Activated naive CD4-positive, alpha-beta T cell treated with anti-CD3 and anti-CD28 coated beads for 36 hours (primary cell): Measurements from ENCODE around the gene TCERG1L. TPM values are rescaled to one million over a fixed set of nuclear protein-coding genes. Genes with fewer than 3 reads are reported as not detected.
"Not testable (repeated sequence)": the region's sequence is repeated elsewhere in the genome, so short reads cannot be mapped to it uniquely, and the experiment has no call there.

ENCODE experiments used
- CTCF ChIA-PET: fragments of 350-600 bp; sonication (Branson Sonifier 250); formaldehyde crosslinking; loops from one replicate; lab custom pipeline; 2021; ENCODE audit warnings: antibody characterized with exemption; lab: Charles Lee
- DNase-seq: peaks from one replicate; pipeline ENCODE4 v3.0.0-alpha.2; 2020
- H3K27ac Mint-ChIP-seq: one replicate; pipeline ENCODE4 v1.8.0; 2021; ENCODE audit warnings: mild to moderate bottlenecking, mixed read lengths
- H3K27me3 Mint-ChIP-seq: one replicate; pipeline ENCODE4 v1.8.0; 2021; ENCODE audit warnings: low read depth, mixed read lengths
- H3K36me3 Mint-ChIP-seq: one replicate; pipeline ENCODE4 v1.8.0; 2021; ENCODE audit warnings: low read depth, mixed read lengths
- H3K4me1 Mint-ChIP-seq: one replicate; pipeline ENCODE4 v1.8.0; 2021; ENCODE audit warnings: low read depth, mixed read lengths
- H3K4me3 Mint-ChIP-seq: one replicate; pipeline ENCODE4 v1.8.0; 2021; ENCODE audit warnings: mild to moderate bottlenecking, moderate library complexity, mixed read lengths
- H3K9me3 Mint-ChIP-seq: one replicate; pipeline ENCODE4 v1.8.0; 2021; ENCODE audit warnings: mixed read lengths
- intact Hi-C: fragments of 100-400 bp; cut with micrococcal nuclease; formaldehyde crosslinking; loops from one replicate; pipeline ENCODE4 v1.15.1; 2023
- total RNA-seq, 2 experiments: library from RNA; stranded (reverse); gene quantifications; one replicate each; pipeline ENCODE4 v1.2.3, GENCODE V29; 2021

The TCERG1L gene
- total RNA-seq, 2 experiments from 2014 or later, result 0.10 TPM; not detected in 1

GRCh38 chr10:131176324-131176723 is 135.2 kb downstream of the TCERG1L start:
- CTCF ChIA-PET, H3K27me3 Mint-ChIP-seq, DNase-seq, H3K27ac Mint-ChIP-seq, H3K9me3 Mint-ChIP-seq, H3K4me1 Mint-ChIP-seq, H3K36me3 Mint-ChIP-seq, intact Hi-C loops, H3K4me3 Mint-ChIP-seq: not testable (repeated sequence)

- CTCF ChIA-PET, result no interaction called here
- Mint-ChIP-seq H3K36me3 (no peaks in the 10 kb centered on the region), H3K27ac (no peak overlapping the region), H3K4me1 (no peaks in the 10 kb centered on the region), H3K4me3 (no peak overlapping the region), H3K9me3 (peaks cover 2% of the 10 kb centered on the region), H3K27me3 (peaks cover 4% of the 10 kb centered on the region)
- DNase-seq, result no peak
- intact Hi-C loops, result no loop called here
These were observed 135.6 kb downstream of the TCERG1L start for GRCh38 chr10:131175891-131176290.

DNA sequence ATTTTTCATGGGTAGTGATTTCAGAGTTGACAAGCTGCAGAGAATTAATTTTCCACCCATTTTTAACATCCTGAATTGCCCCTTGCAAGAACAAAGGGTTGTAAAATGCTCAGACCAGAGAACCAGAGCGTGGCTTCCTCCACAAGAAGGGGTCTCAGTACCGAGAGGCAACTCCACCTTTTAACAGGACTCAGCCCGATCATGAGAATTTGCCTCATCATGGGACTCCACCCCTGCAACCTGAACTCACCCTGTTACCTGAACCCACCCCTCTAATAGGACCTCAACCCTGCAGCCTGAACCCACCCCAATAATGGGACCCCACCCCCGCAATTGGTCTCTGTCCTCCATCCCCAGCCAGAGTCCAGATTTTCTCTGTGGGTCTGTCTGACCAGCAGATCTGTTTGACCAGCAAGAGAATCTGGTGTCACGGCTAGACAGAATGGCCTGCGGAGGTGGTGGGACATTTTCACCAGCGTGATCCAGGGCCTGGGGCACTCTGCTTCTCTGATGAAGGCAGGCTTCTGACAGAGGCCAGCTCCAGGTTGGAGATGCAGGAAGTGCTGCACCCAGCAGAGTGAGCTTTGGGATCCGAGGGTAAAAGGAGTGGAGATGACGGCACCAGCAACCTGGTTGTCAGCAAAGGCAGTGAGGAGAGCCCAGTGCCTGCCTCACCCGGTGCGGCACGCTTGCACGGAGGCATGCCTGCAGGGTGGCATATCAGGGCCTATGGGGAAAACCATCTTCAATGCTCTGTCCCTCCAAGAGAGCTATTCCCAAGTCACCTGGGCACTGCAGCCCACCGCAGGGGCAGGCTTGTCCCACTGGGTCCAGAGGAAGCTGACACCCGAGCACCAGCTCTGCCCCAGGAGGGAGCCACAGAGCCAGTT is 136.6 kb downstream of the TCERG1L start:
- Mint-ChIP-seq H3K4me3 (no peak overlapping the region), H3K27ac (no peak overlapping the region), H3K4me1 (no peaks in the 10 kb centered on the region), H3K27me3 (peaks cover 2% of the 10 kb centered on the region), H3K36me3 (no peaks in the 10 kb centered on the region), H3K9me3 (peaks cover 2% of the 10 kb centered on the region)
- intact Hi-C loops, result no loop called here
- CTCF ChIA-PET, result no interaction called here
- no peak for DNase-seq

DNA sequence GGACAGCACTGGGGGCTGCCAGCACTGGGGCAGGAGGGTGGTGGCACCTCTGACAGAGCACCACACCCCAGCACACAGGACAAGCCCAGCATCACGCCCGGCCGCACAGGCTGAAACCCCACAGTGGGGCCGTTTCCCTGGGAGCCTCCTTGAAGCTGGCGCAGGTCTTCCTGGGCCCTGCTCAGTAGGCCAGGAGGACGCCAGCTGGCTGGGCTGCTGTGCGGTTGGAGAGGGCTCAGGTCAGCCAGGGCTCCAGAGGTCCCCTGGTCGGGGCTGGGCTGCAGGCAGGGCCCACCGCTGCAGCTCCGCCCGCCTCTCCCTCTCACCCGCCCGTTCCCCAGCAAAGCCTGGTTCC is 137.3 kb downstream of the TCERG1L start:
- no peak overlapping the region for H3K4me3 Mint-ChIP-seq
- intact Hi-C loops, result no loop called here
- peaks cover 2% of the 10 kb centered on the region for H3K9me3 Mint-ChIP-seq
- no peak for DNase-seq
- no peaks in the 10 kb centered on the region for H3K4me1 Mint-ChIP-seq
- H3K27ac Mint-ChIP-seq, result no peak overlapping the region
- H3K27me3 Mint-ChIP-seq, result no peaks in the 10 kb centered on the region
- CTCF ChIA-PET, result no interaction called here
- H3K36me3 Mint-ChIP-seq, result no peaks in the 10 kb centered on the region

DNA sequence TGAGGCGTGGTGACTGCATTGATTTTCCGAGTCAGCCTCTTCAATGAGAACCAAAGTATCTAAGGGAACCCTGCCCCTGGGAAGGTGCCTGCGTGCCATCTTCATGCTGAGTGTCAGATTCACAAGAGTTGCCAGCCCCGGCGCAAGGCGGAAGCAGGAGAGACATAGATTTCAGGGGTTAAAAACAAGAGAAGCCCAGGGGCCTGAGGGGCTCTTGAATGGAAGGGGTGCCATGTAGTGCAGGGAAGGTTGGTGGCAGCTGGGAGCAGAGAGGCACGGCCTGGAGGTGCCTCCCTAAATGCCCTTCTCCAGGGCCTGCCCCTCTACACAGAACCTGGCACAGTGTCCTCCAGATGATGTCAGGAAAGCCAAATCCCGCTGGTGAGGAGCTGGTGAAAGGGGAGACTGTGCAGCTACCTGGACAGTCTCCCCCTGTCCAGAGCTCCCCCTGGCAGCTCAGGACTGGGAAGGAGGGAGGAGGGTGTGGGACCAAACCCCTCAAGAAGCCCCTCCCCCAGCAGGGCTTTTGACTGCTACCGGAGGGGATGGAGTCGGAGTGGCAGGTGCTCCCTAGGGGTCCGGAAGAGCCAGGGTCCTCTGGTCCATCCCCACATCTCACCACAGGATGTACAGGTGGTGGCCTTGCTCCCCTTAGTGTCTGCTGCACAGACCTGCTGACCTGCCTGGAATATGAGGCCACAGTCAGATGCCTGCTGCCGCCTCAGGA is 137.9 kb downstream of the TCERG1L start:
- H3K27me3 Mint-ChIP-seq, result no peaks in the 10 kb centered on the region
- H3K4me3 Mint-ChIP-seq, result no peak overlapping the region
- H3K36me3 Mint-ChIP-seq, result no peaks in the 10 kb centered on the region
- H3K27ac Mint-ChIP-seq, result no peak overlapping the region
- intact Hi-C loops, result no loop called here
- H3K9me3 Mint-ChIP-seq, result peaks cover 2% of the 10 kb centered on the region
- no peaks in the 10 kb centered on the region for H3K4me1 Mint-ChIP-seq
- DNase-seq, result no peak
- CTCF ChIA-PET, result no interaction called here

DNA sequence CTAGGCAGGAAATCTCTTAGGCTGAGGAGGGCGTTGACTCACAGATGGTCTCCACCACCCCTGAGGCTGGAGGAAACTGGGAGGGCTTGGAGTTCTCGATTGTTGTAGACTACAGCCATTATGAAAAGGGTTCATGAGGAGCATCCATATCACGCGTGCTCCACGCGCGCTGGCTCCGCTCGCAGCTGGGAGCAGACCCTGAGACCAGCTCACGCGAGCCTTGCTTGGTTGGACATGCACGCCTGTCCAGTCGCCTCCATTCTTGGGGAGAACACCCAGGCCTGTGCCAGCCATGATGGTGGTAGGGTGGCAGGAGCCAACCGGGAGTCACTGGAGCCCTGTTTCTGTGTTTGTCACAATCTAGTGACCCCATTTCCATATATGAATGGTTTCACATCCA is 139.1 kb downstream of the TCERG1L start:
- H3K4me3 Mint-ChIP-seq, result no peak overlapping the region
- H3K9me3 Mint-ChIP-seq, result peaks cover 2% of the 10 kb centered on the region
- DNase-seq, result no peak
- intact Hi-C loops, result no loop called here
- CTCF ChIA-PET, result no interaction called here
- no peaks in the 10 kb centered on the region for H3K36me3 Mint-ChIP-seq
- no peak overlapping the region for H3K27ac Mint-ChIP-seq
- no peaks in the 10 kb centered on the region for H3K4me1 Mint-ChIP-seq
- H3K27me3 Mint-ChIP-seq, result no peaks in the 10 kb centered on the region

- Mint-ChIP-seq H3K27ac (no peak overlapping the region), H3K27me3 (no peaks in the 10 kb centered on the region), H3K4me1 (no peaks in the 10 kb centered on the region), H3K4me3 (no peak overlapping the region), H3K36me3 (no peaks in the 10 kb centered on the region), H3K9me3 (no peaks in the 10 kb centered on the region)
- intact Hi-C loops, result no loop called here
- DNase-seq, result no peak
- CTCF ChIA-PET, result no interaction called here
These were observed 142.4 kb downstream of the TCERG1L start for GRCh38 chr10:131169146-131169545.

- Mint-ChIP-seq H3K4me1 (no peaks in the 10 kb centered on the region), H3K4me3 (no peak overlapping the region), H3K27ac (no peak overlapping the region), H3K27me3 (no peaks in the 10 kb centered on the region), H3K36me3 (no peaks in the 10 kb centered on the region), H3K9me3 (no peaks in the 10 kb centered on the region)
- intact Hi-C loops, result no loop called here
- DNase-seq, result no peak
- CTCF ChIA-PET, result no interaction called here
These were observed 143.2 kb downstream of the TCERG1L start for GRCh38 chr10:131168238-131168875.

DNA sequence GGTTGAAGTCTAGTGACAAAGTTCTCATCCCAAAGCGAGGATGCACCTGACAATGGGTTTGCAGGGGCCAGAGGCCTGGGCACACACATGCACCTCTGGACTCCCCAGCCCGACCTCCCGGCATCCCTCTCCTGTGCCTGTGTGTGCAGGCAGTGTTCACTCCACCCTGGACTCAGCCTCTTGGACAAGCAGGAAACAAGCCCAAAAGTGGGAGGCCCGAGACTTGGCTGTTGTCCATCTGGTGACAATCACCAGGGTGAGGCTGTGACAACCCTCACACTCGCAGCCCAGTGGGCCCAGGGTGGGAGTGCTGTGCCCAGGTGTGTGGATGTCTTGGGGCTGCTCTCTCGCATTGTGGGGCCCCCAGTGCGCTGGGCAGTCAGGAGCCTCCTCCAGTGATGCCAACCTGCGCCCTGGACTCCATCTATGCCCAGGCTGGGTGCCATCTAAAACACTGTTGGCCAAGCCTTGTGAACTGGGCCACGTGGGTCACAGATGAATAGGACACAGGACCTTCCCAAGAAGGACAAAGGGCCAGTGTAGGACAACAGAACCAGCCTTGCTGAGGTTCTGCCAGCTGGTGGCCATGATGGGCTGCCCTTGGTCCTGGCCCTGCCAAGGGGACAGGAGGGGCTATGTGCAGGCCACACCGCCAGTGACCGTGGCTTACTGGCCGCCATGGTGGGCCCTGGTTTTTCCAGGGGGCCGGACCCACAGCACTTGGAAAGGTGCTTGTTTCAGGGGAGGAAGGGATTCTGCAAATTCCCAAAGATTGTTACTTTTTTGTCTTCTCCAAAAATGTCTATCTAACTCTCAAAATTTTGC is 144.3 kb downstream of the TCERG1L start:
- no peak overlapping the region for H3K27ac Mint-ChIP-seq
- no peaks in the 10 kb centered on the region for H3K27me3 Mint-ChIP-seq
- no peak for DNase-seq
- H3K4me1 Mint-ChIP-seq, result peaks cover 5% of the 10 kb centered on the region
- intact Hi-C loops, result no loop called here
- CTCF ChIA-PET, result no interaction called here
- H3K9me3 Mint-ChIP-seq, result no peaks in the 10 kb centered on the region
- no peaks in the 10 kb centered on the region for H3K36me3 Mint-ChIP-seq
- H3K4me3 Mint-ChIP-seq, result no peak overlapping the region

- CTCF ChIA-PET, result no interaction called here
- no peak for DNase-seq
- Mint-ChIP-seq H3K4me1 (peaks cover 5% of the 10 kb centered on the region), H3K4me3 (no peak overlapping the region), H3K9me3 (no peaks in the 10 kb centered on the region), H3K27ac (no peak overlapping the region), H3K36me3 (no peaks in the 10 kb centered on the region), H3K27me3 (no peaks in the 10 kb centered on the region)
- intact Hi-C loops, result no loop called here
These were observed 145.0 kb downstream of the TCERG1L start for GRCh38 chr10:131166486-131166885.

GRCh38 chr10:131165092-131165491 is 146.4 kb downstream of the TCERG1L start:
- intact Hi-C loops, result no loop called here
- DNase-seq, result no peak
- H3K4me3 Mint-ChIP-seq, result no peak overlapping the region
- H3K36me3 Mint-ChIP-seq, result no peaks in the 10 kb centered on the region
- CTCF ChIA-PET, result no interaction called here
- H3K27me3 Mint-ChIP-seq, result no peaks in the 10 kb centered on the region
- H3K27ac Mint-ChIP-seq, result no peak overlapping the region
- no peaks in the 10 kb centered on the region for H3K9me3 Mint-ChIP-seq
- H3K4me1 Mint-ChIP-seq, result peaks cover 5% of the 10 kb centered on the region
